ENCODE data around the gene KCNK18. TPM values are rescaled to one million over a fixed set of nuclear protein-coding genes. Genes with fewer than 3 reads are reported as not detected.

The KCNK18 gene
- total RNA-seq, 6 experiments from 2014 or later = not detected

DNA sequence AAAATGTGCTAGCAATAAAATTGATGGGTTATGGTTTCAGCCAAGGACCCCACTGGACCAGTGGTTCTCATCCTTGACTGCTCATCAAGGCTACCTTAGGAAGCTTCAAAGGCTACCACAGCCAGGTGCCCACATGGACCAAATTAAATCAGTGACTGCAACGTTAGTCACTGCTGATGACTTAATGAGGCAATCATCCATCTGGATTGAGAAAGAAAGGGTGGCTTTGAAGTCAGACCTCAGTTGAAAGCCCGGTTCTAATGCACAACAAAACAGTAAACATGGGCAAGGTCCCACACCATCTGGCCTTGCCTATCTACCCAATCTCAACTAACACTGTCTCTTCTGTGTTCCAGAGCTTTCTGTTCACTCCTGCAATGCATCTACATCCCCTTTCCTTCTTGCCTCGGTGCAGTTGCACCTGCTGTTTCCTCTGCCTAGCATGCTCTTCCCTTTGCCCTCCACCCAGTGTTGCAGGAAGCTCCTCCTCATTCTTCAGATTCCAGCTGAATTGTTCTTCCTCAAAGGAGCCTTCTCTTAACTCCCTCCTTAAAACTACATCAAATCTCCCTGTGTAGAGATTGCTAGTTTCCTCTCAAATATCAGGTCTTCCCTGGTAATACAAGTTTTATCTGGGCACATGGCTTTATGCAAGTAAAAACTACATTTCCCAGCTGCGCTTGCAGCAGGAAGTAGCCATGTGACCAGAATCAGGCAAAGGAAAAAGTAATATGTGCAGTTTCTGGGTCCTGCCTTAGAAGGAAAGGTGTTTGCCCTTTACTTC, 10.3 kb upstream of the KCNK18 start:
- peak overlapping the region; percentile 2; the same call in 1 of the 2 replicates for H3K4me3 Mint-ChIP-seq
- H3K27ac Mint-ChIP-seq = no peak overlapping the region
- TF ChIP-seq, protein P1, sequence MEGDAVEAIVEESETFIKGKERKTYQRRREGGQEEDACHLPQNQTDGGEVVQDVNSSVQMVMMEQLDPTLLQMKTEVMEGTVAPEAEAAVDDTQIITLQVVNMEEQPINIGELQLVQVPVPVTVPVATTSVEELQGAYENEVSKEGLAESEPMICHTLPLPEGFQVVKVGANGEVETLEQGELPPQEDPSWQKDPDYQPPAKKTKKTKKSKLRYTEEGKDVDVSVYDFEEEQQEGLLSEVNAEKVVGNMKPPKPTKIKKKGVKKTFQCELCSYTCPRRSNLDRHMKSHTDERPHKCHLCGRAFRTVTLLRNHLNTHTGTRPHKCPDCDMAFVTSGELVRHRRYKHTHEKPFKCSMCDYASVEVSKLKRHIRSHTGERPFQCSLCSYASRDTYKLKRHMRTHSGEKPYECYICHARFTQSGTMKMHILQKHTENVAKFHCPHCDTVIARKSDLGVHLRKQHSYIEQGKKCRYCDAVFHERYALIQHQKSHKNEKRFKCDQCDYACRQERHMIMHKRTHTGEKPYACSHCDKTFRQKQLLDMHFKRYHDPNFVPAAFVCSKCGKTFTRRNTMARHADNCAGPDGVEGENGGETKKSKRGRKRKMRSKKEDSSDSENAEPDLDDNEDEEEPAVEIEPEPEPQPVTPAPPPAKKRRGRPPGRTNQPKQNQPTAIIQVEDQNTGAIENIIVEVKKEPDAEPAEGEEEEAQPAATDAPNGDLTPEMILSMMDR (IDR thresholded peaks at IDR 0.05) = no peak
- H3K27me3 Mint-ChIP-seq (ENCODE audit: insufficient read depth) = no peaks in the 10 kb centered on the region; the same call in 1 of the 2 replicates
- H3K4me1 Mint-ChIP-seq (ENCODE audit: low read depth) = peaks cover 27% of the 10 kb centered on the region
- no peaks in the 10 kb centered on the region for H3K36me3 Mint-ChIP-seq (ENCODE audit: low read depth)
- DNase-seq = peak; percentile 52
- H3K9me3 Mint-ChIP-seq = no peaks in the 10 kb centered on the region

DNA sequence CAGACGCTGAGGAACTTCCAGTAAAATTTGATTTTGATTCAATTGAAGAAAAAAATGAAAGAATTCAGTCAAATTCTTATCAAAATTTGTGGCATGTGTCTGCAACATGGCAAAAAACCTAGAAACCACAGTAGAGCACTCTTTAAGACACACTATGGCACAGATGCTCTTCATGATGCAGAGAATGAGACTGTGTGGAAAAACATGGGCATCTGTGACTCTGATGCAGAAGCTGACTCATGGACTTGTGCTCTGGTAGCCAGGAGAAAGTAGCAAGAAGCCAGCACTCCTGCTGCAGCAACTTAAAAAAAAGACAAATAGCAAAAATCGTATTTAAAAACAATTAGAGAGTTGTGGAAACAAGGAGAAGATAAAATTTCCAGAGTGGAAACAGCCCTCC, 8.9 kb upstream of the KCNK18 start:
- no peak overlapping the region for H3K4me3 Mint-ChIP-seq
- peak; percentile 15 for DNase-seq
- TF ChIP-seq, protein P1 (IDR thresholded peaks at IDR 0.05) = no peak

DNA sequence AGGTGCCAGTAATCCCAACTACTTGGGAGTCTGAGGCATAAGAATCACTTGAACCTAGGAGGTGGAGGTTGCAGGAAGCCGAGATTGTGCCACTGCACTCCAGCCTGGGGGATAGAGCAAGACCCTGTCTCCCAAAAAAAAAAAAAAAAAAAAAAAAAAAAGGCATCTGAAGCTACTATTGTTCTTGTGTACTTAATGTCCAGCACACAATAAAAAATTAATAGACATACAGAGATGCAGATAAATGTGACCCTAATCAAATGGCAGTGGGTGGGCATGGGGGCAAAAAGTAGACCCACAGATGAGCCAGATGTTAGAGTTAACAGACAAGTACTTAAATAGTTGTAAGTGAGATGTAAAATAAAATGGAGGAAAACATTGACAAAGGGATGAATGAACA, 7.7 kb upstream of the KCNK18 start:
- TF ChIP-seq, protein P1 (IDR thresholded peaks at IDR 0.05) = no peak
- DNase-seq = no peak
- no peak overlapping the region for H3K27ac Mint-ChIP-seq
- H3K4me1 Mint-ChIP-seq (ENCODE audit: low read depth) = peaks cover 27% of the 10 kb centered on the region
- H3K9me3 Mint-ChIP-seq = no peaks in the 10 kb centered on the region
- H3K4me3 Mint-ChIP-seq = no peak overlapping the region
- H3K27me3 Mint-ChIP-seq (ENCODE audit: insufficient read depth) = peaks cover 9% of the 10 kb centered on the region
- no peaks in the 10 kb centered on the region for H3K36me3 Mint-ChIP-seq (ENCODE audit: low read depth)

More for the DNA sequence above, 8.9 kb upstream of the KCNK18 start:
- Mint-ChIP-seq H3K36me3 (ENCODE audit: low read depth) (no peaks in the 10 kb centered on the region), H3K27ac (no peak overlapping the region), H3K9me3 (no peaks in the 10 kb centered on the region), H3K27me3 (ENCODE audit: insufficient read depth) (peaks cover 7% of the 10 kb centered on the region), H3K4me1 (ENCODE audit: low read depth) (peaks cover 27% of the 10 kb centered on the region)

DNA sequence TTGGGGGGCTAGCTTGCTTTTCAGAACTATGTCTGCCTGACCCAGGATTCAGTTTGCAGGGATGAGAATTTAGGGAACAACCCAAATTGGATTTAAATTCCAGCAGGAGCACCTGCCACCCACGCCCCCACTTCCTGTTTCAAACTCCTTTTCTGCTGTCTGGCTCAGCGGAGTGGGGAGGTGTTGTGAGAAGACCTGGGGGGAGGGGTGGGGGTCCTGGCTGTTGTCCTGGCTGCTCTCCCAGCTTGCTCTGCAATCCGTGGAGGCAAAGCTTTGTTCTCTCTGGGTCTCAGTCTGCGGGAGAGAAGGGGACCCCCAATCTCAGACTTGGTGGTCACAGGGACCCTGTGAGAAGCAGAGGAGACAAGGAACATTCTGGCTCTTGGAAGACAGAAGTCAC, 799 bp downstream of the KCNK18 start:
- H3K4me3 Mint-ChIP-seq = no peak overlapping the region
- no peaks in the 10 kb centered on the region for H3K4me1 Mint-ChIP-seq (ENCODE audit: low read depth)
- no peak overlapping the region for H3K27ac Mint-ChIP-seq
- DNase-seq = no peak
- H3K9me3 Mint-ChIP-seq = no peaks in the 10 kb centered on the region
- H3K36me3 Mint-ChIP-seq (ENCODE audit: low read depth) = no peaks in the 10 kb centered on the region
- TF ChIP-seq, protein P1 (IDR thresholded peaks at IDR 0.05) = no peak
- H3K27me3 Mint-ChIP-seq (ENCODE audit: insufficient read depth) = peaks cover 16% of the 10 kb centered on the region; the same call in 1 of the 2 replicates

DNA sequence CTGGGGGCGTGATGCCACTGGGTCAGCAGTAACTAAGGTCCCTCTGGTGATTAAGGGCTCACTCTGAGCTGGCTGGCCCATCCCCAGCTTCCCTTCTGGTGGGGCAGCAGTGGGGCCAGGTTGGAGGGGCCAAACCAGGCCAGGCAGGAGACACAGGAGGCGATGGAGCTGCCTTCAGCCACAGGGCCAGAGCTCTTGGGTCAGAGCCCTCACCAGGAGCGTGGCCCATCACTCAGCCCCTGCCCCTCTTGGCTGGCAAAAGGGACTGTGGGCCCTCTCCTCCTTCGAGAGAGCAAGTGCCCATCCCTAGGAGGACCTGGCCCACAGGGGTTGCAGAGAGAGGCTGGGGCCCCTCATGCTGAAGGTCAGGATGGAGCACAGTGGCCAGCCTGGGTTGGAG, 4.5 kb downstream of the KCNK18 start:
- peaks cover 5% of the 10 kb centered on the region; the same call in 1 of the 2 replicates for H3K27me3 Mint-ChIP-seq (ENCODE audit: insufficient read depth)
- TF ChIP-seq, protein P1 (IDR thresholded peaks at IDR 0.05) = no peak

More for the DNA sequence above, 4.5 kb downstream of the KCNK18 start:
- no peak overlapping the region for H3K27ac Mint-ChIP-seq
- no peak overlapping the region for H3K4me3 Mint-ChIP-seq
- no peak for DNase-seq
- H3K9me3 Mint-ChIP-seq = no peaks in the 10 kb centered on the region; the same call in 1 of the 2 replicates
- H3K36me3 Mint-ChIP-seq (ENCODE audit: low read depth) = peaks cover 5% of the 10 kb centered on the region; the same call in 1 of the 2 replicates
- no peaks in the 10 kb centered on the region for H3K4me1 Mint-ChIP-seq (ENCODE audit: low read depth)

Data from HFFc6 (cell line).